Gastrocnemius medialis (tissue), 4 donors: ENCODE data around the gene PBRM1. TPM values are rescaled to one million over a fixed set of nuclear protein-coding genes. Genes with fewer than 3 reads are reported as not detected.

Source experiments
- ATAC-seq, 2 donors: fragments of 150-250 bp; one replicate each; pipeline ENCODE4 v1.9.1; 2016
- DNase-seq, 2 donors: peaks; one replicate each; pipeline ENCODE4 v3.0.0-alpha.2; 2019
- H3K27ac ChIP-seq, 4 donors: fragments of 200-600 bp; sonication (generic); 1 replicate in 1 of 4; 2 replicates in 3 of 4; pipeline ENCODE4 v1.5.1; 2016 to 2018; ENCODE audit warnings: mild to moderate bottlenecking in 2 of 4, moderate library complexity in 1 of 4
- H3K27me3 ChIP-seq, 3 donors: fragments of 200-600 bp; sonication (generic) in 2 of 3; 1 replicate in 1 of 3; 2 replicates in 2 of 3; pipeline versions ENCODE4 v1.5.1 to v1.6.0; 2016 to 2019; ENCODE audit warnings: mild to moderate bottlenecking in 1 of 3, moderate library complexity in 1 of 3
- H3K36me3 ChIP-seq, 2 donors: fragments of 200-600 bp; sonication (generic) in 1 of 2; one replicate each; pipeline ENCODE4 v1.5.1; 2017 to 2018
- H3K4me1 ChIP-seq, 2 donors: fragments of 200-600 bp; sonication (generic) in 1 of 2; one replicate each; pipeline ENCODE4 v1.5.1; 2016 to 2017; ENCODE audit warnings: mild to moderate bottlenecking in 2 of 2
- H3K4me3 ChIP-seq, 4 donors: fragments of 200-600 bp; sonication (generic) in 3 of 4; 1 replicate in 1 of 4; 2 replicates in 3 of 4; pipeline ENCODE4 v1.5.1; 2016 to 2019; ENCODE audit warnings: mild to moderate bottlenecking in 2 of 4
- H3K9me3 ChIP-seq, 3 donors: fragments of 200-600 bp; sonication (generic) in 2 of 3; 1 replicate in 1 of 3; 2 replicates in 2 of 3; pipeline ENCODE4 v1.5.1; 2016 to 2019
- POLR2A ChIP-seq, 2 donors: fragments of 450-650 bp; IDR thresholded peaks; one replicate each; pipeline ENCODE4 v1.6.1; 2017; ENCODE audit warnings: antibody characterized with exemption in 2 of 2, mild to moderate bottlenecking in 2 of 2, moderate library complexity in 2 of 2
- in situ Hi-C, 4 donors: fragments of 200-750 bp; cut with MboI; loops; one replicate each; pipeline versions ENCODE4 v1.15.0 to v1.8.0; 2017; ENCODE audit warnings: low sequenced_read_pairs in 4 of 4
- intact Hi-C: fragments of 100-400 bp; cut with DNase I; formaldehyde crosslinking; loops from one replicate; pipeline ENCODE4 v1.15.1; 2023; ENCODE audit warnings: low total_unique reads
- total RNA-seq, 4 donors: library from RNA; depleted of rRNA; stranded (reverse); fragments of >200 nt; gene quantifications; one replicate each; pipeline versions ENCODE4 v1.1.0 to v1.2.3, GENCODE V29; 2016
- TF ChIP-seq, protein P1 (sequence below), 5 experiments: fragments of 450-650 bp in 3 of 5; fragments of 200-600 bp in 2 of 5; sonication (generic) in 2 of 5; IDR thresholded peaks in 4 of 5; conservative IDR thresholded peaks in 1 of 5; 1 replicate in 4 of 5; 2 replicates in 1 of 5; pipeline ENCODE4 v1.5.1; 2016 to 2019; ENCODE audit warnings: antibody characterized with exemption in 5 of 5, mild to moderate bottlenecking in 3 of 5, moderate library complexity in 3 of 5

PBRM1 gene
- total RNA-seq, 4 donors from 2014 or later: 22.9 to 45.2 (median 27.5) TPM

DNA sequence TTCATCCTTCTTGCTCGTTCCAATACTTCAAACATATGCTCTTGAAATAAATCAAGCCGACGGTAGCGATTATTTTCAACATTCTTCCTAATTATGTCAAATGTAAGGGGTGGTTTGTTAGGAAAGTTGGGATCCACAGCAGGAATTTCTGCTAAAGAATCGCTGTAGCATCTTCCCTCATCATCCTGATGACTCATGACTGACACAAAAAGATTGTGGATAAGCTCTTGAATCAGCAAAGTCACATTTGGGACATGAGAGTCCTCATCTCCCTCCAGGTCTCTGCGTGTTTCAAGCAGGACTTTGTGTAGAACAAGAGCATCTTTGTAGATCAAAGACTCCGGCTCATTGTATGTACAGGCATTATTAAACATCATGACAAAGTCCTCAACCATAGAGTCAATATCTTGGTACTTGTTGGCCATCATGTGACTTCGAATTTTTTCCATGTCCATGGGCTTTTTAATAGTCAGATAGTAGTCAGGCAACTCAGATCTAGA is 76.3 kb downstream of the PBRM1 start:
- Histone ChIP-seq H3K4me3 (no peak overlapping the region), H3K36me3 (peaks cover 0 to 33% of the 10 kb centered on the region in 2 donors)

DNA sequence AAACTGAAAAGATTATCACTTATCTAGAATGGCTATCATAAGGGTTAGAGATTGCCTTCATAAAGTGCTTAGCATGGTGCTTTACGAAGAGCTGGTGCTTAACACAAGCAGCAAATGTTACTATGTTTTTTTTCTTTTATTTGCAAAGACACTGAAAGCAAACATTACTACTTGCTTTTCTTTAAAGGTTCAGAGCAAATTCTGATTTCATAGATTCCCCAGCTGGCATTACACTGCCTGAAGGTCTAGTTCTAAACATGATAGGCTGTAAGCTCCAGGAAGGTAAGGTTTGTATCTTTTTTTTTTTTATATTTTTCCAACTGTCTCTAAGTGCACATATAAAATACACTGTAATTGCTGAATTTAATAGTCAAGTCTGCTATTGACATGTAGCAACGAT is 77.4 kb downstream of the PBRM1 start:
- H3K4me3 ChIP-seq: no peak overlapping the region
- H3K36me3 ChIP-seq: peaks cover 0 to 31% of the 10 kb centered on the region in 2 donors
- no peaks in the 10 kb centered on the region for H3K27me3 ChIP-seq
- no peaks in the 10 kb centered on the region for H3K9me3 ChIP-seq
- DNase-seq (no peak), ATAC-seq (no peak)
- intact Hi-C loops: loop anchor here (5.0 kb wide), 1 partner anchor 136 kb away; no protein-coding TSS in a partner anchor
- H3K4me1 ChIP-seq: peaks cover 12 to 32% of the 10 kb centered on the region in 2 donors
- TF ChIP-seq, protein P1, sequence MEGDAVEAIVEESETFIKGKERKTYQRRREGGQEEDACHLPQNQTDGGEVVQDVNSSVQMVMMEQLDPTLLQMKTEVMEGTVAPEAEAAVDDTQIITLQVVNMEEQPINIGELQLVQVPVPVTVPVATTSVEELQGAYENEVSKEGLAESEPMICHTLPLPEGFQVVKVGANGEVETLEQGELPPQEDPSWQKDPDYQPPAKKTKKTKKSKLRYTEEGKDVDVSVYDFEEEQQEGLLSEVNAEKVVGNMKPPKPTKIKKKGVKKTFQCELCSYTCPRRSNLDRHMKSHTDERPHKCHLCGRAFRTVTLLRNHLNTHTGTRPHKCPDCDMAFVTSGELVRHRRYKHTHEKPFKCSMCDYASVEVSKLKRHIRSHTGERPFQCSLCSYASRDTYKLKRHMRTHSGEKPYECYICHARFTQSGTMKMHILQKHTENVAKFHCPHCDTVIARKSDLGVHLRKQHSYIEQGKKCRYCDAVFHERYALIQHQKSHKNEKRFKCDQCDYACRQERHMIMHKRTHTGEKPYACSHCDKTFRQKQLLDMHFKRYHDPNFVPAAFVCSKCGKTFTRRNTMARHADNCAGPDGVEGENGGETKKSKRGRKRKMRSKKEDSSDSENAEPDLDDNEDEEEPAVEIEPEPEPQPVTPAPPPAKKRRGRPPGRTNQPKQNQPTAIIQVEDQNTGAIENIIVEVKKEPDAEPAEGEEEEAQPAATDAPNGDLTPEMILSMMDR (IDR thresholded peaks at IDR 0.05 in 4 of 5, conservative IDR thresholded peaks at IDR 0.05 in 1 of 5): no peak
- no peak for TF ChIP-seq POLR2A (IDR thresholded peaks at IDR 0.05)
- in situ Hi-C loops: no loop called here
- H3K27ac ChIP-seq: peak overlapping the region in 2 of 4 donors; percentile 54 to 76

More for the DNA sequence above, 76.3 kb downstream of the PBRM1 start:
- peaks cover 12 to 32% of the 10 kb centered on the region in 2 donors for H3K4me1 ChIP-seq
- H3K27ac ChIP-seq: peak overlapping the region in 2 of 4 donors; percentile 5 to 54
- H3K27me3 ChIP-seq: no peaks in the 10 kb centered on the region
- DNase-seq (no peak), ATAC-seq (no peak)
- in situ Hi-C loops (no loop called here), intact Hi-C loops (loop anchor here (5.0 kb wide), 1 partner anchor 137 kb away; no protein-coding TSS in a partner anchor)
- TF ChIP-seq, protein P1 (IDR thresholded peaks at IDR 0.05 in 4 of 5, conservative IDR thresholded peaks at IDR 0.05 in 1 of 5): no peak
- TF ChIP-seq POLR2A (IDR thresholded peaks at IDR 0.05): no peak
- no peaks in the 10 kb centered on the region for H3K9me3 ChIP-seq

DNA sequence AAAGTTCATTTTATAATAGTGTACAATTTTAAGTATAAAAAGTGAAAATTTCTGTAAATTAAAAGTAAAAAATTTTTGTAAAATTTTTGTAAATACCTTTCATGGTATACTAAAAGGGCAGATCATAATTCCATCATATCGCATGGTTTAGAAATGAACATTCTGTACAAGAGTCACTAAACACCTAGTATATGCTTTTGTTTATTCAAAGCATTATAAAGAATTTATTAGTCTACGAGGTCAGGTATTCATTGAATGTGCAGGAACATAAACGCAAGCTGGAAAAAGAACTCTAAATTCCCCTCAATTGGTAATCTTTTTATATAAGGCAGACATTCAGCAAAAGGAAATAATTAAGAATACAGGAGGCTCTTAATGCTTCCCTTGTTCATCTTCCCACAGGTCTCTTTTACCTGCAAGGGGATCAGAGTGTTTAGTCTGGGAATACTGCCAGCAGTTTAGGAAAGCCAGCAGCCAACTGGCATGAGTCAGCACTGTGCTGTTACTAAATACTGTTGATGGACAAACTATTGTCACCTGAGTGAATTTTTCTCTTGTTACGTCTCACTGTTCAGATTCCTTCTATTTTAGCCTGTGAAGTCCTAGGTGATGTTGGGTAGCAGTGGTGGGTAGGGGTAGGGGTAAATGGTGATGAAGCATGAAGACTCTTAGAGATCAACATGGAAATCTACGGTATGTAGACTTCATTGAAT is 79.2 kb downstream of the PBRM1 start:
- H3K4me3 ChIP-seq: no peak overlapping the region
- DNase-seq (peak; percentile 58 to 79), ATAC-seq (peak; percentile 95 to 98)
- H3K9me3 ChIP-seq: no peaks in the 10 kb centered on the region
- H3K27me3 ChIP-seq: no peaks in the 10 kb centered on the region
- TF ChIP-seq POLR2A (IDR thresholded peaks at IDR 0.05): no peak
- TF ChIP-seq, protein P1 (IDR thresholded peaks at IDR 0.05 in 4 of 5, conservative IDR thresholded peaks at IDR 0.05 in 1 of 5): no peak
- H3K36me3 ChIP-seq: peaks cover 0 to 42% of the 10 kb centered on the region in 2 donors
- peak overlapping the region; percentile 53 to 76 (median 62) for H3K27ac ChIP-seq
- H3K4me1 ChIP-seq: peaks cover 12 to 32% of the 10 kb centered on the region in 2 donors
- in situ Hi-C loops: no loop called here
- intact Hi-C loops: loop anchor here (5.0 kb wide), 1 partner anchor 134 kb away; no protein-coding TSS in a partner anchor

DNA sequence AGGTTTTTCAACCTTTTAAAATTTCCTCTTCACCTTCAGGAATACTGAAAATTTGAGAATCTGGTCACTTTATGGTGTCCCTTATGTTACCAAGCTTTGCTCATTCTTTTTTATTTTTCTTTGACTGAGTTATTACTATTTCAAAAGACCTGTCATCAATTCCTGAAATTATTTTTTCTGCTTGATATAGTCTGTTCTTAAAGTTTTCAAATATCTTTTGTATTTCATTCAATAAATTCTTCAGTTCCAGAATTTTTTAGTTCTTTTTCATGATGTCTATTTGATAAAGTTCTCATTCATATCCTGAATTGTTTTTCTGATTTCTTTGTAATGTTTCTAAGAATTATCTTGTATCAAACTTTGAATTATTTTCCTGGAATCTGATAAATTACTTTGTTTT is 85.5 kb downstream of the PBRM1 start:
- intact Hi-C loops: no loop called here

More for the DNA sequence above, 85.5 kb downstream of the PBRM1 start:
- Histone ChIP-seq H3K27ac (no peak overlapping the region), H3K9me3 (peaks cover 0 to 3% (median 0%) of the 10 kb centered on the region in 3 donors), H3K27me3 (no peaks in the 10 kb centered on the region), H3K36me3 (peaks cover 0 to 42% of the 10 kb centered on the region in 2 donors), H3K4me3 (no peak overlapping the region), H3K4me1 (no peaks in the 10 kb centered on the region)
- no peak for DNase-seq
- ATAC-seq: no peak
- TF ChIP-seq POLR2A (IDR thresholded peaks at IDR 0.05): no peak
- TF ChIP-seq, protein P1 (IDR thresholded peaks at IDR 0.05 in 4 of 5, conservative IDR thresholded peaks at IDR 0.05 in 1 of 5): no peak
- in situ Hi-C loops: no loop called here
